GM23338 (cell line): ENCODE measurements around the gene MBNL1. TPM values are rescaled to one million over a fixed set of nuclear protein-coding genes. Genes with fewer than 3 reads are reported as not detected.

Experiments used
- ATAC-seq: fragments of 200-7000 bp; cut with Tn5 transposase; 3 replicates; pipeline ENCODE4 v1.9.1; 2020
- DNase-seq: peaks from one replicate; pipeline ENCODE4 v3.0.0-alpha.2; 2015; ENCODE audit warnings: low spot score
- H2AFZ ChIP-seq: fragments of 200-600 bp; sonication (generic); 2 replicates; pipeline ENCODE4 v1.8.0; 2016; ENCODE audit warnings: antibody characterized with exemption, mild to moderate bottlenecking, moderate library complexity
- H3F3A ChIP-seq: fragments of 200-600 bp; sonication (generic); replicated peaks from 2 replicates; pipeline ENCODE4 v1.8.0; 2017; ENCODE audit warnings: antibody characterized with exemption, mixed run types, low read depth
- H3K27ac ChIP-seq: fragments of 200-600 bp; sonication (generic); 2 replicates; pipeline ENCODE4 v1.6.1; 2016; ENCODE audit warnings: low read depth
- H3K27me3 ChIP-seq: fragments of 200-600 bp; sonication (generic); 2 replicates; pipeline ENCODE4 v1.8.0; 2016; ENCODE audit warnings: mild to moderate bottlenecking, mixed run types, moderate library complexity; ENCODE audit not compliant: insufficient read depth
- H3K36me3 ChIP-seq: fragments of 200-600 bp; sonication (generic); 2 replicates; pipeline ENCODE4 v1.8.0; 2016; ENCODE audit warnings: mild to moderate bottlenecking; ENCODE audit not compliant: insufficient read depth
- H3K4me1 ChIP-seq: fragments of 200-600 bp; sonication (generic); 2 replicates; pipeline ENCODE4 v1.8.0; 2016; ENCODE audit warnings: mild to moderate bottlenecking, moderate library complexity; ENCODE audit not compliant: insufficient read depth
- H3K4me2 ChIP-seq: fragments of 200-600 bp; sonication (generic); 2 replicates; pipeline ENCODE4 v1.7.1; 2017; ENCODE audit warnings: mixed run types
- H3K4me3 ChIP-seq: fragments of 200-600 bp; sonication (generic); 2 replicates; pipeline ENCODE4 v1.6.1; 2016; ENCODE audit warnings: mixed run types
- H3K79me2 ChIP-seq: fragments of 200-600 bp; sonication (generic); replicated peaks from 2 replicates; pipeline ENCODE4 v1.8.0; 2017; ENCODE audit warnings: mild to moderate bottlenecking; ENCODE audit not compliant: insufficient read depth
- H3K9me2 ChIP-seq: fragments of 200-600 bp; sonication (generic); 2 replicates; pipeline ENCODE4 v1.8.0; 2017; ENCODE audit not compliant: insufficient read depth
- H4K20me1 ChIP-seq: fragments of 200-600 bp; sonication (generic); replicated peaks from 2 replicates; pipeline ENCODE4 v1.8.0; 2017; ENCODE audit warnings: mild to moderate bottlenecking; ENCODE audit not compliant: insufficient read depth
- H3K27ac Mint-ChIP-seq: 2 replicates; pipeline ENCODE4 v1.8.0; 2020; ENCODE audit warnings: inconsistent platforms, mild to moderate bottlenecking, moderate library complexity, mixed read lengths
- H3K27me3 Mint-ChIP-seq: 3 replicates; pipeline ENCODE4 v1.8.0; 2022; ENCODE audit warnings: low read depth, mild to moderate bottlenecking, moderate library complexity, mixed read lengths, inconsistent platforms; ENCODE audit not compliant: insufficient read depth, poor library complexity
- H3K36me3 Mint-ChIP-seq: 3 replicates; pipeline ENCODE4 v1.8.0; 2021; ENCODE audit warnings: low read depth, mild to moderate bottlenecking, inconsistent platforms, moderate library complexity, mixed read lengths
- H3K4me1 Mint-ChIP-seq: 3 replicates; pipeline ENCODE4 v1.8.0; 2020; ENCODE audit warnings: mild to moderate bottlenecking, inconsistent platforms, mixed read lengths
- H3K4me3 Mint-ChIP-seq: 3 replicates; pipeline ENCODE4 v1.8.0; 2021; ENCODE audit warnings: moderate library complexity, mild to moderate bottlenecking, inconsistent platforms, mixed read lengths
- H3K9me3 Mint-ChIP-seq: 3 replicates; pipeline ENCODE4 v1.8.0; 2020; ENCODE audit warnings: moderate library complexity, mild to moderate bottlenecking, inconsistent platforms, mixed read lengths
- CREB1 ChIP-seq: fragments of 250-450 bp; sonication (Bioruptor Pico); IDR thresholded peaks from 2 replicates; pipeline ENCODE4 v1.5.0; 2020; ENCODE audit warnings: low read depth, mild to moderate bottlenecking, moderate library complexity
- CTCF ChIP-seq, 2 experiments: fragments of 200-600 bp in 1 of 2; sonication (generic) in 1 of 2; conservative IDR thresholded peaks; 2 replicates each; pipeline versions ENCODE4 v1.5.1 to v1.6.1; 2016 to 2017; ENCODE audit warnings: antibody characterized with exemption in 2 of 2, low read depth in 2 of 2, mild to moderate bottlenecking in 2 of 2, moderate library complexity in 1 of 2
- EZH2 ChIP-seq: fragments of 200-600 bp; sonication (generic); IDR thresholded peaks from one replicate; pipeline ENCODE4 v1.8.0; 2017; ENCODE audit warnings: antibody characterized with exemption, mild to moderate bottlenecking, low read depth; ENCODE audit not compliant: unreplicated experiment
- EZH2phosphoT487 ChIP-seq: fragments of 200-600 bp; sonication (generic); IDR thresholded peaks from one replicate; pipeline ENCODE4 v1.8.1; 2018; ENCODE audit warnings: antibody characterized with exemption; ENCODE audit not compliant: unreplicated experiment
- JUNB ChIP-seq: IDR thresholded peaks from one replicate; pipeline ENCODE4 v1.6.1; 2016; ENCODE audit warnings: antibody characterized with exemption; ENCODE audit not compliant: unreplicated experiment
- NANOG ChIP-seq: IDR thresholded peaks from 2 replicates; pipeline ENCODE4 v1.6.1; 2016; ENCODE audit warnings: antibody characterized with exemption, borderline replicate concordance
- POLR2AphosphoS5 ChIP-seq: IDR thresholded peaks from 2 replicates; pipeline ENCODE4 v1.6.1; 2016; ENCODE audit warnings: antibody characterized with exemption, low read depth
- STAT1 ChIP-seq: IDR thresholded peaks from one replicate; pipeline ENCODE4 v1.6.1; 2016; ENCODE audit warnings: antibody characterized with exemption; ENCODE audit not compliant: unreplicated experiment
- ZNF114 ChIP-seq: fragments of 250-450 bp; sonication (Bioruptor Pico); IDR thresholded peaks from 2 replicates; pipeline ENCODE4 v1.5.0; 2020; ENCODE audit warnings: mild to moderate bottlenecking, moderate library complexity
- ZNF331 ChIP-seq: fragments of 250-450 bp; sonication (Bioruptor Pico); IDR thresholded peaks from 2 replicates; pipeline ENCODE4 v1.5.0; 2020; ENCODE audit warnings: low read depth, mild to moderate bottlenecking, moderate library complexity
- ZNF462 ChIP-seq: fragments of 250-450 bp; sonication (Bioruptor Pico); IDR thresholded peaks from 2 replicates; pipeline ENCODE4 v1.5.0; 2020; ENCODE audit warnings: mild to moderate bottlenecking, moderate library complexity
- polyA plus RNA-seq: library from polyadenylated mRNA; unstranded; fragments of >200 nt; fragmentation: Nextera tagmentation; extraction: Ambion mirVana; gene quantifications from 2 replicates; pipeline ENCODE4 v1.2.1, GENCODE V29; 2016
- total RNA-seq: library from RNA; depleted of rRNA; stranded (reverse); fragments of >200 nt; shearing (Covaris generic); gene quantifications from 2 replicates; pipeline ENCODE4 v1.2.3, GENCODE V29; 2014
- TF ChIP-seq, protein P1 (sequence below): IDR thresholded peaks from 2 replicates; pipeline ENCODE4 v1.6.1; 2016; ENCODE audit warnings: antibody characterized with exemption
- TF ChIP-seq, protein P2 (sequence below): IDR thresholded peaks from one replicate; pipeline ENCODE4 v1.6.1; 2018; ENCODE audit warnings: antibody characterized with exemption; ENCODE audit not compliant: unreplicated experiment

Gene MBNL1
- total and polyA plus RNA-seq, 2 experiments from 2014 or later: 9.4 to 23.2 TPM

DNA sequence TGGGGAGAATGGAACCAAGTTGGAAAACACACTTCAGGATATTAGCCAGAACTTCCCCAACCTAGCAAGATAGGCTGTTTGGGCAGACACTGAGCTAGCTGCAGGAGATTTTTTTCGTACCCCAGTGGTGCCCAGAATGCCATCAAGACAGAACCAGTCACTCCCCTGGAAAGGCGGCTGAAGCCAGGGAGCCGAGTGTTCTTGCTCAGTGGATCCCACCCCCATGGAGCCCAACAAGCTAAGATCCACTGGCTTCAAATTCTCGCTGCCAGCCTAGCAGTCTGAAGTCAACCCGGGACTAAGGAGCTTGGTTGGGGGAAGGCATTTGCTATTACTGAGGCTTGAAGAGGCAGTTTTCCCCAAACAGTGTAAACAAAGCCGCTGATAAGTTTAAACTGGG lies 152.4 kb downstream of the MBNL1 start:
- Histone ChIP-seq H3K4me1 (no peaks in the 10 kb centered on the region), H3K4me3 (no peak overlapping the region), H3K36me3 (no peaks in the 10 kb centered on the region; the same call in 1 of the 2 replicates), H4K20me1 (no peaks in the 10 kb centered on the region), H3F3A (no peaks in the 10 kb centered on the region), H2AFZ (no peak overlapping the region), H3K79me2 (no peaks in the 10 kb centered on the region; the same call in 1 of the 2 replicates), H3K27ac (no peak overlapping the region), H3K4me2 (no peak overlapping the region), H3K9me2 (0 out of 2 replicates have a peak, but pooled peaks cover 5% of the 10 kb centered on the region), H3K27me3 (no peaks in the 10 kb centered on the region)
- Mint-ChIP-seq H3K9me3 (peaks cover 2% of the 10 kb centered on the region; the same call in 1 of the 3 replicates), H3K36me3 (peaks cover 59% of the 10 kb centered on the region), H3K4me1 (no peaks in the 10 kb centered on the region), H3K27ac (no peak overlapping the region), H3K4me3 (no peak overlapping the region), H3K27me3 (no peaks in the 10 kb centered on the region)
- TF ChIP-seq CREB1 (CRISPR knock-in tag) (no peak), STAT1 (no peak), EZH2phosphoT487 (no peak), ZNF331 (CRISPR knock-in tag) (no peak), EZH2 (no peak), CTCF (conservative IDR thresholded peaks at IDR 0.05; ENCODE audit: low read depth in 2 of 2) (no peak), ZNF462 (CRISPR knock-in tag) (no peak), NANOG (no peak), POLR2AphosphoS5 (no peak), ZNF114 (no peak), JUNB (no peak)
- TF ChIP-seq, protein P1, sequence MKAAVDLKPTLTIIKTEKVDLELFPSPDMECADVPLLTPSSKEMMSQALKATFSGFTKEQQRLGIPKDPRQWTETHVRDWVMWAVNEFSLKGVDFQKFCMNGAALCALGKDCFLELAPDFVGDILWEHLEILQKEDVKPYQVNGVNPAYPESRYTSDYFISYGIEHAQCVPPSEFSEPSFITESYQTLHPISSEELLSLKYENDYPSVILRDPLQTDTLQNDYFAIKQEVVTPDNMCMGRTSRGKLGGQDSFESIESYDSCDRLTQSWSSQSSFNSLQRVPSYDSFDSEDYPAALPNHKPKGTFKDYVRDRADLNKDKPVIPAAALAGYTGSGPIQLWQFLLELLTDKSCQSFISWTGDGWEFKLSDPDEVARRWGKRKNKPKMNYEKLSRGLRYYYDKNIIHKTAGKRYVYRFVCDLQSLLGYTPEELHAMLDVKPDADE: no peak
- TF ChIP-seq, protein P2, sequence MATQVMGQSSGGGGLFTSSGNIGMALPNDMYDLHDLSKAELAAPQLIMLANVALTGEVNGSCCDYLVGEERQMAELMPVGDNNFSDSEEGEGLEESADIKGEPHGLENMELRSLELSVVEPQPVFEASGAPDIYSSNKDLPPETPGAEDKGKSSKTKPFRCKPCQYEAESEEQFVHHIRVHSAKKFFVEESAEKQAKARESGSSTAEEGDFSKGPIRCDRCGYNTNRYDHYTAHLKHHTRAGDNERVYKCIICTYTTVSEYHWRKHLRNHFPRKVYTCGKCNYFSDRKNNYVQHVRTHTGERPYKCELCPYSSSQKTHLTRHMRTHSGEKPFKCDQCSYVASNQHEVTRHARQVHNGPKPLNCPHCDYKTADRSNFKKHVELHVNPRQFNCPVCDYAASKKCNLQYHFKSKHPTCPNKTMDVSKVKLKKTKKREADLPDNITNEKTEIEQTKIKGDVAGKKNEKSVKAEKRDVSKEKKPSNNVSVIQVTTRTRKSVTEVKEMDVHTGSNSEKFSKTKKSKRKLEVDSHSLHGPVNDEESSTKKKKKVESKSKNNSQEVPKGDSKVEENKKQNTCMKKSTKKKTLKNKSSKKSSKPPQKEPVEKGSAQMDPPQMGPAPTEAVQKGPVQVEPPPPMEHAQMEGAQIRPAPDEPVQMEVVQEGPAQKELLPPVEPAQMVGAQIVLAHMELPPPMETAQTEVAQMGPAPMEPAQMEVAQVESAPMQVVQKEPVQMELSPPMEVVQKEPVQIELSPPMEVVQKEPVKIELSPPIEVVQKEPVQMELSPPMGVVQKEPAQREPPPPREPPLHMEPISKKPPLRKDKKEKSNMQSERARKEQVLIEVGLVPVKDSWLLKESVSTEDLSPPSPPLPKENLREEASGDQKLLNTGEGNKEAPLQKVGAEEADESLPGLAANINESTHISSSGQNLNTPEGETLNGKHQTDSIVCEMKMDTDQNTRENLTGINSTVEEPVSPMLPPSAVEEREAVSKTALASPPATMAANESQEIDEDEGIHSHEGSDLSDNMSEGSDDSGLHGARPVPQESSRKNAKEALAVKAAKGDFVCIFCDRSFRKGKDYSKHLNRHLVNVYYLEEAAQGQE: no peak
- ATAC-seq (no peak), DNase-seq (no peak)
